Stimulated activated CD8-positive, alpha-beta memory T cell treated with anti-CD3 and anti-CD28 coated beads, Interleukin-4, amount 100 ng/mL, for 4 hours (primary cell): ENCODE data around the gene HOXB6.

Experiments used
- DNase-seq, 2 donors: peaks; one replicate each; pipeline ENCODE4 v3.0.0-alpha.2; 2020; ENCODE audit warnings: low read depth in 2 of 2, low spot score in 1 of 2

Gene HOXB6

DNA sequence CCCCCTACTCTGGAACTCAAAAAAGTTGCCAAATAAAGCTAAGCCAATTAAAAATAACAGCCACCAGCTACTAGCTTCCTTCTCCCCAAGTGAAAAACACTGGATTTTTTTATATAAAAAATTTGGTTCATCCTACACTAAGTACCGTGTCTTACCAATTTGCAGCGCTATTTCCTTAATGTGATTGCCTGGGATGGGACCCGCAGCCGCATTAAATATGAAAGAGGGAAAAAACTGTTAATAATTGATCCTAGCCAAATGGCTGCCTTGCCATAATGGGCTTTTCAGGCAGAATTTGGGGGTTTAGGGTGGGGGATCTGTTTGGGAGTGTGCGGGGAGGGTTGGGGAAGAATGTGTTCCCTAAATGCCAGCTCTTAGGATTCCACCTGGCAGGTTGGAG lies 19.3 kb upstream of the HOXB6 start:
- no peak for DNase-seq

GRCh38 chr17:48623583-48623982 lies 18.8 kb upstream of the HOXB6 start:
- no peak for DNase-seq

DNA sequence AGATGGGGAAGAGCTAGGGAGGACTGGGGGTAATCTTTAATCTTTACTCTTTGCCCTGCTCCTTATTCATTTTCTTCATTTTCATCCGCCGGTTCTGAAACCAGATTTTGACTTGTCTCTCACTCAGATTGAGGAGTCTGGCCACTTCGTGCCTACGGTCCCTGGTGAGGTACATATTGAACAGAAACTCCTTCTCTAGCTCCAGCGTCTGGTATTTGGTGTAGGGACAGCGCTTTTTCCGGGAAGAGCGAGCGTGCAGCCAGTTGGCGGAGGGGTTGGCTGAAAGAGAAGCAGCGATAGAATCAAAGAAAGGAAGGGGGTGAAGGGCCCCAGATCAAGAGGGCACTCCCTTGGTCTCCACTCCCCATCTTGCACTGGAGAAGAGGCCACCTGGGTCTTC lies 18.1 kb upstream of the HOXB6 start:
- DNase-seq, result no peak

GRCh38 chr17:48621410-48622392 lies 16.9 kb upstream of the HOXB6 start:
- no peak for DNase-seq

- DNase-seq, result no peak
These were observed 15.8 kb upstream of the HOXB6 start for GRCh38 chr17:48620461-48621139.

- no peak for DNase-seq
These were observed 15.2 kb upstream of the HOXB6 start for GRCh38 chr17:48619826-48620449.

GRCh38 chr17:48618256-48618896 lies 13.6 kb upstream of the HOXB6 start:
- DNase-seq, result peak; percentile 60 to 79

GRCh38 chr17:48617471-48618255 lies 12.9 kb upstream of the HOXB6 start:
- no peak for DNase-seq

DNA sequence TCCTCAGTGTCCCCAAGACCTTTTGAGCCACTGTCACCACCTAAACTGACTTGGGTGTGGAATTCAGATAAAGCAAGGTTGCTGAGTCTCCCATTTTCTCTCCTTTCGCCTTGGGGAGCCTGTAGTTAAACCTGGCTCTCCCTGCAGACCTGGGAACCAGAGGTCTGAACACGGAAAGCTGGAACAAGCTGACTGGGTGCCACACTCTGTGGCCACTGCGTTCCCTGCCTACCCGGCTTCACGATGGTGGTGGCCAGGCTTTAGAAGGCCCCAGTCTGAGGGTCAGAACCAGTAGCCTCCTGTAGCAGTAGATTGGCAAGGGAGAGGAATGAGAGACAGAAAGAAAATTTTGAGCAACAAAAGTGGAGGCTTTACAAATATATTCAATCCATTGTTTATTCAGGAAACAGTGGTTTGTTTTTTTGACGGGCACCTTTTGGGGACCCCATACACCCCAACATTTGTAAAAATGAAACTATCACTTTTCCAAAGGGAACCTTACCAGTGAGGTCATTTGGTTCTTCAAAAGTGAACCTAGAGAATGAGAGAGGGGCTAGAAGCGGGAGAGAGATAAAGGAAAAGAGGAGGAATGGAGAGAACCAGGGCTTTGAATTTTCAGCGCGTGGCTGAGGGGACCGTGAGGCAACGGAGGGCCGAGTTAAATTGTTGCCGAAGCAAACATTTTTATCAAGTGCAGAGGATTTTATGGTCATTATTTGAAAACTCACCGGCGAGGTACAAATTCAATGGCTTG lies 12.1 kb upstream of the HOXB6 start:
- no peak for DNase-seq

- no peak for DNase-seq
These were observed 11.4 kb upstream of the HOXB6 start for GRCh38 chr17:48615963-48616716.

- no peak for DNase-seq
These were observed 10.5 kb upstream of the HOXB6 start, which contains the start of gene HOXB8 for GRCh38 chr17:48615047-48615962. HOXB8 (minus strand) TSS chr17:48615292; CDS start chr17:48614704, 588 bp downstream.

DNA sequence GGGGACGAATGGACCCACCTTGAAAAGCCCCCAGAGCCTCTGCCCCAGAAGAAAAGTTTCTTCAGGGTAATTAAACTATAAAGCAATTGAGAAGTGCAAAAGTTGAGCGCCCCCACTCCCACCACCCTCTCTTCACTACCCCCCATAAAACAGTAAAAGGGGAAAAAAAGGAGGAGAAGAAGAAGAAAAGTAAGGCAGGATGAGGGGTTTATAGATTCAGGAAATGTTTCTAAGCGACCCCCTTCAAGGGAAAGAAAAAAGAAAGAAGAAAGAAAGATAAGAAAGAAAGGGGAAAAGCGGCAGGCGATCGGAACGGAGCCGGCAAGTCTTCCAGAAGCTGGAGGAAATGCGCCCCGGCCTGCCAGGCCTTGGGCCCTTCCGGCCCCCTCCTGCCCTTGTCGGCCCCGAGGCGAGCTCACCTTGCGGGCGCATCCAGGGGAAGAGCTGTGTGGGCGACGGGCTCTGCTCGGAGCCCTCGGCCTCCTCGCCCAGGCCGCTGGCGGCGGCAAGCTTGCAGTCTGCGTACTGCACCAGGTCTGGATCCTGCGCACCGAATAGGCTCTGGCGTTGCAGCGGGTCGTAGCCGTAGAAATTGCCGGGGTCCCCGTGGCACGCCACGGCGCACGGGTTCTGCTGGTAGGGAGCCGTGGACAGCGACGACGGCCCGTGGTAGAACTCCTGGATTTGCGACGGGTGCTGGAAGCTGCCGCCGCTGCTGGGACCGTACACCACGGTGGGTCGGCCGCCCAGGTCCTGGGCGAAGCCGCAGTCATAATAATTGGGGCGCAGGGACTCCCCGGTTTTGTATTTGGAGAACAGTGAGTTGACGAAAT lies 9.3 kb upstream of the HOXB6 start:
- DNase-seq, result no peak

DNA sequence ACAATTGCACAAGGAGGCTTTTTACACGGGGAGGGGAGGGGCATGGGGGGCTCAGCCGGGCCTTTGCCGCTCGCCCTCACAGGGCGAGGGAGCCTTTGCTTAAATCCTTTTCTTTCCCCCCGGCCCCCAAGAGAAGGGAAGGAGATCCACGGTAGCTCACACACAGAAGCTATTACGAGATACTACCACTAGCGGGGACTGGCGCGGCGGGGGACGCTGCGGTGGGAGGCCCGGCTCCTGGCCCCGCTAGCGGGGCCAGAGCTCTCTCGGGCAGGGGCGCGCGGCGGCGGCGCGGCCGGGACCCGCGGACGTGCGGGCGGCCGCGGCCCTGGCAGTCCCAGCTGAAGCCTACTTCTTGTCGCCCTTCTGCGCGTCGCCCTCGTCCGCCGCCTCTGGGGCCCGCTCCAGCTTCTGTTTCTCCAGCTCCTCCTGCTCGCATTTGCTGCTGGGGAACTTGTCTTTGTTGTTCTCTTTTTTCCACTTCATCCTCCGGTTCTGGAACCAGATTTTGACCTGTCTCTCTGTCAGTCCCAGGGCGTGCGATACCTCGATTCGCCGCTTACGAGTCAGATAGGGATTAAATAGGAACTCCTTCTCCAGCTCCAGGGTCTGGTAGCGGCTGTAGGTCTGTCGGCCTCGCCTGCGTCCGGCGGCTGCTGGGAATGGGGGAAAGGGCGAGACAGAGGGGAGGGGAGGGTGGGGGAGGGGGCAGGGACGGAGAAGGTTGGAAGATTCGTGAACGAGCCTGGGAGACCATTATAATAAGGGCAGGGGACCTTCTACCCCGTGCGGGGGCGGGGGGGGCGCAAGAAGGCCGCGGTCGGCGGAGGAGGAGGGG lies 8.3 kb upstream of the HOXB6 start:
- DNase-seq, result no peak

GRCh38 chr17:48612456-48612853 lies 7.7 kb upstream of the HOXB6 start:
- no peak for DNase-seq

DNA sequence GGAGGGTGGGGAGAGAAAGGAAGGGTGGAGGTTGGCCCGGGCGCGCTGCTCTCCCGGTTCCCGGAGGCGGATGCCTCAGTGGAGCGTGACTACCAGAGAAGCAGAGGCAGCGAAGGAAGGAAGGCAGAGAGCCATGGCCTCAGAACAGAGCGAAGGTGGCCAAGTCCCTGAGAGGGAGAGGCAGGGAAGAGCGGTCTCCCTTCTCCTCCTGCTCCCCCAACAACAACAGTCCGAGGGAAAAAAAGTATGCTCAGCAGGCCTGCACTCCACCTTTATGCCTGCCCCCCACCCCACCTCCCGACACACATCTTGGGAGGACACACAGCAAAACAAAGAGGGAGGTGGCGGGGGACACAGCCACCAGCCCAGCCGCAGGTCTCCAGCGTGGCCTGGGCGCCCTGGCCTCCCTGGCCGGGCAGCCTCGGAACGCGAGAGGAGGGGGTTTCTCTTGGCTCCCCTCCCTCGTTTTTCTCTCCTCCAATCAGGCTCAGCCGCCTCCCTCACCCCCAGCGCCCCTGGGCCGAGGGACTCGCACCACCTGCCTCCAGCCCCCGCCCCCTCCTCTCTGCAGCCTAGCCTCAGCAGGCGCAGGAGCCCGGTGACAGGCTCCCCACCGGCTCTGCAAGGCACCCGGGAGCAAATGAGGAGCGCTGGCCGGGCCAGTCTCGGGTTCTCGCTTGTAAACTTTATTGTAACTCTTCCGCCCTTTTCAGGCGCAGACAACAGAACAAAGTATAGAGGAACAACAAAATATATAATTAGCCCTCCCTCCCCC lies 7.1 kb upstream of the HOXB6 start:
- no peak for DNase-seq
